Measurements from ENCODE around the gene CPM.

- no peak for TF ChIP-seq CTCF (IDR thresholded peaks at IDR 0.05)
- TF ChIP-seq MAX (CRISPR knock-in tag; IDR thresholded peaks at IDR 0.05): no peak
- TF ChIP-seq USF2 (CRISPR knock-in tag; IDR thresholded peaks at IDR 0.05): no peak
- no peak for TF ChIP-seq TCF7 (CRISPR knock-in tag; IDR thresholded peaks at IDR 0.05; ENCODE audit: low read depth)
Measured at GRCh38 chr12:68888243-68888642, 44.7 kb downstream of the CPM start.

Measured in WTC11 (cell line).